Inflammatory macrophage treated with lipopolysaccharide for 4 hours (primary cell): ENCODE data around the gene BFSP1.

Experiments
- DNase-seq: peaks from one replicate; pipeline ENCODE4 v3.0.0-alpha.2; 2020

Gene BFSP1

DNA sequence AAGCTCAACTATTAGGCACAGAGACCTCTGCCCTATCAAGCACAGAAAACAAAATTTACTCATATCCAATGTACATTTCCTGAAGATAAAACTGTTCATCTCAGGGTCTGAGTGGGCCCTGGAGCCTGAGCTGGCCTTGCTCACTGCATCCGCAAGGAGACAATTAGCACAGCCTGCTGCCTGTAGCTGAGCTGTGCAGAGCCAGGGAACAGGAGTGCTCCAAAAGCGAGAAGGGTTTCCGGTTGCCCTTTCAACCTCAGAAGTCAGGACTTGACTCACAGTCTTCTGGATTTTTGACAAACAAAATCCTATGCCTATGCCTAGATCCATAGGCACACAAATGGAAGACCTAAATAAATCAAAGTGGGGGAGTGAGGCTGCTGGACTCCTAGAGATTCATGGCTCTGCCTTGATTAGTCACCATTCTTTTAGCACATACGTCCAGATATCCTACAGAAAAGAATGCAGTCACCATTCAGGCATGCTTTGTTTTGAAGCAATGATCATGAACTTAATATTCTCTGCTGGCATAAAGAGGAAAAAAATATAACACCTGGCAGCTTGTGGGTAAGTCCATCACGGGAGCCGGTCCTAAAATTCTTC is 73.5 kb downstream of the BFSP1 start:
- no peak for DNase-seq

DNA sequence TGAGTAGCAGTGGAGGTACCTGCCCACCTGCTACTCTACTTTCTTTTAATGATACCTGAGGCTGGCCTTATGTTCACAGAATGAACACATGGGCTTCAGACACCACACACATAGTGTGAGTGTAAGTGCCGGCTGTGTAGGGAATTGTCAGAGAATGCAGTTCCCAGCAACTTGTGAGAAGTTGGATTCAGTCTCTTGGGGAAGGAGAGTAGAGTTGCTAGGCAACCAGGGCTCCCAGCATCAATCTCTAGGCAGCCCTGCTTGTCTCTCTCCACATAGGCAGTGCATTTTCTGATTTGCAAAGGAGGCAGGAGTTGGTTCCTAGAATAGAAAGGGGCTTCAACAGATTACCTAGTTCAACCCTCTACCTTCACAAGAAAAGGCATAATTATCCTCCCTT is 74.1 kb downstream of the BFSP1 start:
- DNase-seq = no peak

GRCh38 chr20:17456279-17456678 is 74.9 kb downstream of the BFSP1 start:
- DNase-seq = no peak

GRCh38 chr20:17453592-17453991 is 77.6 kb downstream of the BFSP1 start:
- DNase-seq = no peak

DNA sequence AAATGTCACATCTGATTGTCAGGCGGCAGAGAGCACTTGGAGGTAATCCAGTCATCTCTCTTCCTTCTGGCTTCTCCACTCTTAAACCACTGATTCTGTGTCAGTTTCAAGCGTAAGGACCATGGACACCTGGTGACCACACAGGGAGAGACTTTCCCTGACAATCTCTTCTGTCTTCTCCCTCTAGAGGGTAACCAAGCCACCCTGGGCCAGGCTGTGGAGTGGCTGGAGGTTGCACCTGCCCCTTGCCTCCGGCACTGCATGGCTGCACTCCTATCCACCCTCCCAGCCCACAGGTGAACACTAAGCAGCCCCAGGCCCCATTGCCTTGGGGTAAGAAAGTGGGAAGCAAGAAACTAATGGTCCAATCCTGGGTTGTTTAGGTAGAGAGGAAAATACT is 78.7 kb downstream of the BFSP1 start:
- no peak for DNase-seq

GRCh38 chr20:17449031-17449430 is 82.1 kb downstream of the BFSP1 start:
- no peak for DNase-seq

DNA sequence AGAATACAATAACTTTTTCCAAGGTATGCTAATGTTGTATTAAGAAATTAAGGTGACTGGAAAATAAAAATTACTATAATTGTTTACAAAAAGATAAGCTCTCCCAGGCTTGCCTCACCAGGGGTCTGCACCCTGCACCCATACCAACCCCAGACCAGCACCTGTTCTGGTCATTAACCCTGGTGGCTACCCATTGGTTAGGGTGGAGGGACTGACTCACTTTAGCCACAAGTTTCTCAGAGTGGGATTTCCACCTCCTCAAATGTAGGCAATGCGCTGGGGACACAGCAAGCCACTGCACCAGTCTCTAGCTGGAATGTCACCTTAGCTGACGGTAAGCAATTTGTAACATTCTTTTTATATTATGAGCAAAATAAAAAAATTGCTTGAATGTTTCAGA is 83.1 kb downstream of the BFSP1 start:
- no peak for DNase-seq

DNA sequence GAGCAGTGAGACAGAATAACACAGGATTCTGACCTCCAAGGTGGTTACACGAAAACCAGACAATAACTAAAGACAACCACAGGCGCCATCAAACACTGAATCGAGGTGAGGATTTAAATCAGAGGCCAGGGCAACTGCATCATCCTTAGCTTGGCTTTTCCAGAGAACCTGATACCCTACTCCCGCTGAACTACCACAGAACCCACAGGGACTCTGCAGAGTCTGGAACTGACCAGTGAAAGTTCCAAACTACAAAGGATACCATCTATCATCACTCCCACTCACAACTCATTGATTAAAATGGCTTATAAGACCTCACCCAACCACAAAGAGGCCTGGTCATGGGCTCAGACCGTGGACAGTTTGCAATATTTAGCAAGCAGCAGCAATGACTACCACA is 85.0 kb downstream of the BFSP1 start:
- DNase-seq = no peak

- no peak for DNase-seq
Measured at GRCh38 chr20:17445543-17445942, 85.6 kb downstream of the BFSP1 start.

DNA sequence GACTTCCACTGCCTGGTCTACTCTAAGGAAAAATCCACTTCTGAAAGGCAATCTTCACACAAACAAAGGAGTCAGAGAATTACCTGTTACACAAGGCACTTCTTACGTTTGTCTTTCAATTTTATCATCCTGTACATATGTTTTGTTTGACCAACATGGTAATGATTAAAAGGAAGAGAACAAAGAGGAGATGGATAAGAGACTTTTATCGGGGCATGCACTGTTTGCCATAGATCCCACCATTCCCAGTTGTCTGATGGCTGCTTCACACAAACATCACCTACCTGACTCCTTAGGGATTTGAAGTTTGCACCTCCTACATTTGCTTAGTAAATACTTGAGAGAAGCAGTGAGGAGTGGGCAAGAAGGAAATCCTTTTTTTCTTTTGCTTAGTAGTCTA is 87.1 kb downstream of the BFSP1 start:
- DNase-seq = no peak
